Activated CD8-positive, alpha-beta T cell treated with anti-CD3 and anti-CD28 coated beads for 36 hours (primary cell): ENCODE data around the gene MAP1B. TPM values are rescaled to one million over a fixed set of nuclear protein-coding genes. Genes with fewer than 3 reads are reported as not detected.

Source experiments
- ATAC-seq: fragments of 200-7000 bp; cut with Tn5 transposase; one replicate; pipeline ENCODE4 v1.10.0; 2021; ENCODE audit warnings: mild to moderate bottlenecking, moderate library complexity
- CTCF ChIA-PET: fragments of 350-600 bp; sonication (Branson Sonifier 250); formaldehyde crosslinking; loops from one replicate; lab custom pipeline; 2021; ENCODE audit warnings: antibody characterized with exemption; lab: Charles Lee
- POLR2A ChIA-PET: fragments of 350-600 bp; sonication (Branson Sonifier 250); formaldehyde crosslinking; loops from one replicate; lab custom pipeline; 2021; ENCODE audit warnings: antibody characterized with exemption; lab: Charles Lee
- DNase-seq: peaks from one replicate; pipeline ENCODE4 v3.0.0-alpha.2; 2020
- H3K27ac Mint-ChIP-seq: one replicate; pipeline ENCODE4 v1.8.0; 2021; ENCODE audit warnings: mild to moderate bottlenecking, mixed read lengths
- H3K27me3 Mint-ChIP-seq: one replicate; pipeline ENCODE4 v1.8.0; 2021; ENCODE audit warnings: mixed read lengths
- H3K36me3 Mint-ChIP-seq: one replicate; pipeline ENCODE4 v1.8.0; 2021; ENCODE audit warnings: low read depth, mixed read lengths
- H3K4me1 Mint-ChIP-seq: one replicate; pipeline ENCODE4 v1.8.0; 2021; ENCODE audit warnings: low read depth, mixed read lengths
- H3K4me3 Mint-ChIP-seq: one replicate; pipeline ENCODE4 v1.8.0; 2021; ENCODE audit warnings: mild to moderate bottlenecking, moderate library complexity, mixed read lengths
- H3K9me3 Mint-ChIP-seq: one replicate; pipeline ENCODE4 v1.8.0; 2021; ENCODE audit warnings: mixed read lengths
- intact Hi-C: fragments of 100-400 bp; cut with micrococcal nuclease; formaldehyde crosslinking; loops from one replicate; pipeline ENCODE4 v1.10.0; 2022
- total RNA-seq, 2 experiments: library from RNA; stranded (reverse); gene quantifications; one replicate each; pipeline ENCODE4 v1.2.3, GENCODE V29; 2021
- TF ChIP-seq, protein P1 (sequence below): fragments of 200-600 bp; IDR thresholded peaks from one replicate; pipeline ENCODE4 v1.8.0; 2022; ENCODE audit warnings: antibody characterized with exemption, mild to moderate bottlenecking

MAP1B gene
- total RNA-seq, 2 experiments from 2014 or later = 0.09 to 0.25 TPM

DNA sequence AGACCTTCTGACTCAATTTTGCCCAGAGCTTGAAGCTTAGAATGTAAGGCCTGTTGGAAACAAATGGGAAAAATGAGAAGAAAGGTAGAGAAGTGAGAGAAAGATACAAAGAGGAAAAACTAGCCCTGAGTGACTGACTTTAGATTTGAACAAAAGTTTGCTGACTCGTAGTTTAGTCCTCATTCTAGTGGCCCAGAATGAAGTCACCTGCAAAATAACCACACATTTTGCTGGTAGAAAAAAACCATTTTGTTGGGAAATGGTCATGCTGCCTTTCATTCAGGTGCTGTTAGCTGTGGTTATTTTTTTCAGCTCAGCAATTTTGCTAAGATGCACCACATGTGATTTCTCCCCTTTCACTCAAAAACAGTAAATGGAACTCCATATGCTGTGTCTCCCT is 113.8 kb downstream of the MAP1B start:
- Mint-ChIP-seq H3K27me3 (no peaks in the 10 kb centered on the region), H3K27ac (no peak overlapping the region), H3K4me3 (no peak overlapping the region), H3K4me1 (no peaks in the 10 kb centered on the region), H3K36me3 (peaks cover 67% of the 10 kb centered on the region), H3K9me3 (no peaks in the 10 kb centered on the region)
- TF ChIP-seq, protein P1, sequence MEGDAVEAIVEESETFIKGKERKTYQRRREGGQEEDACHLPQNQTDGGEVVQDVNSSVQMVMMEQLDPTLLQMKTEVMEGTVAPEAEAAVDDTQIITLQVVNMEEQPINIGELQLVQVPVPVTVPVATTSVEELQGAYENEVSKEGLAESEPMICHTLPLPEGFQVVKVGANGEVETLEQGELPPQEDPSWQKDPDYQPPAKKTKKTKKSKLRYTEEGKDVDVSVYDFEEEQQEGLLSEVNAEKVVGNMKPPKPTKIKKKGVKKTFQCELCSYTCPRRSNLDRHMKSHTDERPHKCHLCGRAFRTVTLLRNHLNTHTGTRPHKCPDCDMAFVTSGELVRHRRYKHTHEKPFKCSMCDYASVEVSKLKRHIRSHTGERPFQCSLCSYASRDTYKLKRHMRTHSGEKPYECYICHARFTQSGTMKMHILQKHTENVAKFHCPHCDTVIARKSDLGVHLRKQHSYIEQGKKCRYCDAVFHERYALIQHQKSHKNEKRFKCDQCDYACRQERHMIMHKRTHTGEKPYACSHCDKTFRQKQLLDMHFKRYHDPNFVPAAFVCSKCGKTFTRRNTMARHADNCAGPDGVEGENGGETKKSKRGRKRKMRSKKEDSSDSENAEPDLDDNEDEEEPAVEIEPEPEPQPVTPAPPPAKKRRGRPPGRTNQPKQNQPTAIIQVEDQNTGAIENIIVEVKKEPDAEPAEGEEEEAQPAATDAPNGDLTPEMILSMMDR = no peak
- CTCF ChIA-PET = no interaction called here
- intact Hi-C loops = no loop called here
- DNase-seq (no peak), ATAC-seq (no peak)
- POLR2A ChIA-PET = no interaction called here

DNA sequence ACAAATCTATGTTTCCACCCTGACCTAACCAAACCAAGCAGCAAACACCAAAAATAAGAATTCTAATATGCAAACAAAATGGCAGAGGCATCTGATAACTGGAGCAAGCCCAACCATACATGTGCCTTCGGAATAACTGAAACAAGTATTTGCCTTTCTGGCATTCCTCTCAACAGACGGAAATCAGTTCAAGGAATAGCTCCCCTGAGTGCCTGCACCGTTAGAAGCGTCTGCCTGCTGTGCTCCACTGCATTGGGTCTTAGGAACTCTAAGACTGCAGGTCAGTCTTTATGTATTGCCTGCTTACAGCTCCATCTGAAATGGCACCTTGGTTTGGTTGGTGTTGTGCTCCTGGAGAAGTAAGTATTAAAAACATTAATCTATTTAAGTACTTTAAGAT is 114.3 kb downstream of the MAP1B start:
- H3K9me3 Mint-ChIP-seq = no peaks in the 10 kb centered on the region
- CTCF ChIA-PET = no interaction called here
- no peaks in the 10 kb centered on the region for H3K27me3 Mint-ChIP-seq
- no peak overlapping the region for H3K27ac Mint-ChIP-seq
- H3K4me3 Mint-ChIP-seq = no peak overlapping the region
- peaks cover 71% of the 10 kb centered on the region for H3K36me3 Mint-ChIP-seq
- POLR2A ChIA-PET = no interaction called here
- DNase-seq = no peak
- TF ChIP-seq, protein P1 = no peak
- intact Hi-C loops = no loop called here
- ATAC-seq = no peak
- H3K4me1 Mint-ChIP-seq = no peaks in the 10 kb centered on the region

DNA sequence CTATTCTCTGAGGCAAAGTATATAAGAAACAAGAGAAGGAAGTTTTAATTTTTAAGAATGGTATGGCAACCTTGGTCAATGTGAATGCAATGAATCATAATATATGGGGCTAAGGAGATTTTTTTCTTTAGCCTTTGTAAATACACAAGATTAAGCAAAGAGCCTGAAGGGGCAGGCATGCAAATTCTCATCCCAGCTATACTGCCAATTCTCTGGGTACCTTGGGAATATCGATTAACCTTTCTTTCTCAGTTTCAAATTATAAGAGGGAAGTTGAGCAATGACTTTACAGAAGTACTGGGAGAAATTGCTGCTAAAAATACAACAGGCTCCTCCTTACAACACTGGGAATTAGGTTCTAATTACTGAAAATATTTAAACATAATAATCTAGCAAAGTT is 115.2 kb downstream of the MAP1B start:
- ATAC-seq (no peak), DNase-seq (no peak)
- TF ChIP-seq, protein P1 = no peak
- Mint-ChIP-seq H3K9me3 (no peaks in the 10 kb centered on the region), H3K36me3 (peaks cover 75% of the 10 kb centered on the region), H3K27me3 (no peaks in the 10 kb centered on the region), H3K4me1 (no peaks in the 10 kb centered on the region), H3K4me3 (no peak overlapping the region), H3K27ac (no peak overlapping the region)
- ChIA-PET POLR2A (no interaction called here), CTCF (no interaction called here)
- intact Hi-C loops = no loop called here

DNA sequence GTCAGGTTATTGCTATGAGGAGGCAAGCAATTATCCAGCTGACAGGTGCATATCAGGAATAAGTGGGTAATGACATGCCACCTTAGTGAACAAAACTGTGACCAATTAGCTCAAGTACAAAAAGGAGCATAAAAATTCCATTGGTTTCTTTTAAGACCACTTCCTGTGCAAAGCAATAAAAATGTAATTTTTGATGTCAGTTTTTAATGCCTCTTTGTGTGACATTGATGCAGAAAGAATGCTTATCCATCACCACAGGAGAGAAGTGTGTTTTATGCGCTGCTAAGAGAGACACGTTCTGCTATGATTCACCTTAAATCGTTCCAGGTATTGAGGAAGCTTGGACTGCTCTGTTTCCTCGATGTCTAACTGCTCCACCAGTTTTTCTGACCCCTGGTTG is 116.1 kb downstream of the MAP1B start:
- Mint-ChIP-seq H3K27me3 (no peaks in the 10 kb centered on the region), H3K27ac (no peak overlapping the region), H3K9me3 (no peaks in the 10 kb centered on the region), H3K4me3 (no peak overlapping the region), H3K36me3 (peaks cover 73% of the 10 kb centered on the region), H3K4me1 (no peaks in the 10 kb centered on the region)
- CTCF ChIA-PET = interaction anchor here (0.8 kb wide), 1 partner anchor 9 kb away, joined by 3 read pairs; no protein-coding TSS in a partner anchor
- POLR2A ChIA-PET = no interaction called here
- intact Hi-C loops = no loop called here
- DNase-seq (no peak), ATAC-seq (no peak)
- TF ChIP-seq, protein P1 = no peak

DNA sequence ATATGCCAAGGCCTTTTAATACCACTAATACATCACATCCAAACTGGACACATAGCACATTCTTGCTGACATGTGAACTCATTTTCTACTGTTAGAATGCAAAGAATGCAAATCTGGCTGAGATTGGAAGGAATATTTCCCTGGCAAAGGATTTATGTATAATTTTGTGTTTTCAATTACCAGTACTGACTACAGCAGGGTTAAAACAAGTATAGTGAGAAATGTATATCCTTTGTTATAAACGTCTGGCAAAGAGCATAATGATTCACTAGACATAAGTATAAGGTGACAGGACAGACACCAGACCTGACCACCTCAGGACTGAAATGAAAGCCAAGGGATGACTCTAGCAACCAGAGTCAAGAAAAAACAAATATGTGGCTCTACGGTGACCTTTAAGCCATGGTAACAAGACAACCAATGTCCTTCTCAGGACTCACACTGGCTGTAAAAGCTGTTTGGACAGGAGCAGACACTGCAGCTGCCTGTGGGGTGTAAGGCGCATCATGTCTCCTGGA is 117.7 kb downstream of the MAP1B start:
- Mint-ChIP-seq H3K36me3 (peaks cover 66% of the 10 kb centered on the region), H3K27me3 (no peaks in the 10 kb centered on the region), H3K27ac (no peak overlapping the region), H3K9me3 (no peaks in the 10 kb centered on the region), H3K4me1 (no peaks in the 10 kb centered on the region), H3K4me3 (no peak overlapping the region)
- DNase-seq (no peak), ATAC-seq (no peak)
- intact Hi-C loops = no loop called here
- TF ChIP-seq, protein P1 = no peak
- POLR2A ChIA-PET = no interaction called here
- CTCF ChIA-PET = interaction anchor here (1.3 kb wide), 1 partner anchor 14 kb away, joined by 3 read pairs; no protein-coding TSS in a partner anchor
